H1 (cell line): ENCODE data around the gene ZFP57. TPM values are rescaled to one million over a fixed set of nuclear protein-coding genes. Genes with fewer than 3 reads are reported as not detected.
A peak's percentile ranks its signal among the peaks of the same experiment; 100 is the strongest.

Experiments used
- CTCF ChIA-PET: fragments of 300-600 bp; sonication (Branson Sonifier 250); formaldehyde crosslinking; loops from one replicate; lab custom pipeline; 2021; ENCODE audit not compliant: partially characterized antibody; lab: Charles Lee
- POLR2A ChIA-PET: fragments of 300-600 bp; sonication (Branson Sonifier 250); formaldehyde crosslinking; loops from one replicate; lab custom pipeline; 2021; ENCODE audit warnings: inconsistent platforms; ENCODE audit not compliant: partially characterized antibody; lab: Charles Lee
- DNase-seq, 2 experiments: peaks; one replicate each; pipeline versions ENCODE4 v3.0.0 to v3.0.0-alpha.2; 2010 to 2022; ENCODE audit warnings: low spot score in 2 of 2, low read depth in 1 of 2, mixed read lengths in 1 of 2
- FAIRE-seq: peaks from 2 replicates; lab custom pipeline; 2011; peaks lifted over from hg19 to GRCh38; lab: Jason Lieb, UNC
- H2AFZ ChIP-seq: 2 replicates; pipeline ENCODE4 v1.8.1; 2012; ENCODE audit warnings: low read length, inconsistent platforms
- H2AK5ac ChIP-seq: 2 replicates; pipeline ENCODE4 v1.6.1; 2013; ENCODE audit warnings: low read depth, low read length
- H2BK120ac ChIP-seq: replicated peaks from 2 replicates; pipeline ENCODE3; 2013; ENCODE audit warnings: low read depth, low read length, inconsistent platforms
- H2BK12ac ChIP-seq: 2 replicates; pipeline ENCODE4 v1.6.1; 2013; ENCODE audit warnings: low read depth, low read length
- H2BK15ac ChIP-seq: 2 replicates; pipeline ENCODE4 v1.6.1; 2013; ENCODE audit warnings: low read length
- H2BK20ac ChIP-seq: 2 replicates; pipeline ENCODE4 v1.6.1; 2013; ENCODE audit warnings: low read length
- H2BK5ac ChIP-seq: 2 replicates; pipeline ENCODE4 v1.6.1; 2013; ENCODE audit warnings: low read depth, low read length
- H3K14ac ChIP-seq: 2 replicates; pipeline ENCODE4 v1.6.1; 2013; ENCODE audit warnings: inconsistent platforms; ENCODE audit not compliant: insufficient read length
- H3K18ac ChIP-seq: 2 replicates; pipeline ENCODE4 v1.6.1; 2013; ENCODE audit warnings: low read length; ENCODE audit errors: extremely low read depth
- H3K23ac ChIP-seq: 2 replicates; pipeline ENCODE4 v1.6.1; 2013; ENCODE audit warnings: inconsistent platforms; ENCODE audit not compliant: insufficient read length
- H3K23me2 ChIP-seq: 2 replicates; pipeline ENCODE4 v1.6.1; 2013; ENCODE audit warnings: low read depth, low read length
- H3K27ac ChIP-seq: 2 replicates; pipeline ENCODE4 v1.6.1; 2011; ENCODE audit warnings: low read depth, low read length, inconsistent platforms
- H3K27me3 ChIP-seq, 4 experiments: replicated peaks in 1 of 4; 1 replicate in 1 of 4; 2 replicates in 3 of 4; pipeline versions ENCODE4 v1.6.1 to v1.8.1; 2011 to 2013; ENCODE audit warnings: low read length in 3 of 4, mild to moderate bottlenecking in 3 of 4, inconsistent platforms in 2 of 4, mixed read lengths in 2 of 4, moderate library complexity in 1 of 4; ENCODE audit not compliant: control insufficient read depth in 3 of 4, insufficient read depth in 3 of 4; ENCODE audit errors: extremely low read depth in 1 of 4
- H3K36me3 ChIP-seq, 4 experiments: 2 replicates each; pipeline versions ENCODE4 v1.6.1 to v1.8.1; 2011 to 2013; ENCODE audit warnings: mild to moderate bottlenecking in 4 of 4, low read length in 3 of 4, moderate library complexity in 2 of 4, control low read depth in 1 of 4, inconsistent platforms in 1 of 4; ENCODE audit not compliant: insufficient read depth in 4 of 4, control insufficient read depth in 2 of 4
- H3K4ac ChIP-seq: replicated peaks from 2 replicates; pipeline ENCODE3; 2013; ENCODE audit warnings: low read length, low read depth, mixed read lengths, inconsistent platforms; ENCODE audit not compliant: insufficient read length
- H3K4me1 ChIP-seq, 4 experiments: replicated peaks in 1 of 4; 1 replicate in 1 of 4; 2 replicates in 3 of 4; pipeline versions ENCODE4 v1.6.1 to v1.8.1; 2011 to 2013; ENCODE audit warnings: low read length in 3 of 4, inconsistent platforms in 2 of 4, mixed read lengths in 1 of 4; ENCODE audit not compliant: insufficient read depth in 4 of 4, control insufficient read depth in 3 of 4
- H3K4me2 ChIP-seq, 2 experiments: 2 replicates each; pipeline versions ENCODE4 v1.6.1 to v1.8.1; 2011 to 2013; ENCODE audit warnings: low read depth in 2 of 2, low read length in 2 of 2, control low read depth in 1 of 2, inconsistent platforms in 1 of 2, mild to moderate bottlenecking in 1 of 2; ENCODE audit not compliant: insufficient read depth in 1 of 2
- H3K4me3 ChIP-seq, 4 experiments: fragments of 200-600, 300-600 bp in 1 of 4; sonication (generic), shearing (Covaris generic), sonication (Bioruptor Twin) in 1 of 4; 2 replicates each; pipeline versions ENCODE4 v1.5.1 to v1.8.1; 2011 to 2016; ENCODE audit warnings: low read length in 4 of 4, low read depth in 3 of 4, control low read depth in 2 of 4, inconsistent platforms in 2 of 4, mild to moderate bottlenecking in 2 of 4, mixed read lengths in 1 of 4, moderate library complexity in 1 of 4; ENCODE audit not compliant: insufficient read depth in 2 of 4; ENCODE audit errors: extremely low read depth in 1 of 4
- H3K56ac ChIP-seq: replicated peaks from 2 replicates; pipeline ENCODE3; 2013; ENCODE audit warnings: low read depth, mild to moderate bottlenecking, mixed read lengths, low read length, inconsistent platforms; ENCODE audit not compliant: insufficient read length
- H3K79me1 ChIP-seq: 2 replicates; pipeline ENCODE4 v1.6.1; 2013; ENCODE audit warnings: low read depth, low read length, control low read depth
- H3K79me2 ChIP-seq, 2 experiments: 2 replicates each; pipeline versions ENCODE4 v1.6.1 to v1.8.1; 2012 to 2013; ENCODE audit warnings: low read length in 2 of 2, mild to moderate bottlenecking in 2 of 2, inconsistent platforms in 1 of 2; ENCODE audit not compliant: insufficient read depth in 2 of 2, control insufficient read depth in 1 of 2
- H3K9ac ChIP-seq, 4 experiments: replicated peaks in 1 of 4; 1 replicate in 1 of 4; 2 replicates in 3 of 4; pipeline versions ENCODE4 v1.6.1 to v1.8.1; 2011 to 2013; ENCODE audit warnings: low read depth in 3 of 4, low read length in 3 of 4, control low read depth in 2 of 4, mild to moderate bottlenecking in 2 of 4, moderate library complexity in 2 of 4, inconsistent platforms in 1 of 4; ENCODE audit errors: extremely low read depth in 1 of 4
- H3K9me3 ChIP-seq, 2 experiments: 2 replicates each; pipeline versions ENCODE4 v1.6.1 to v1.8.1; 2012 to 2013; ENCODE audit warnings: mild to moderate bottlenecking in 2 of 2, moderate library complexity in 2 of 2, control low read depth in 1 of 2, inconsistent platforms in 1 of 2, low read depth in 1 of 2, low read length in 1 of 2, mixed read lengths in 1 of 2; ENCODE audit not compliant: insufficient read depth in 2 of 2
- H4K20me1 ChIP-seq, 2 experiments: replicated peaks in 1 of 2; 2 replicates each; pipeline versions ENCODE3 to v1.8.1; 2011 to 2013; ENCODE audit warnings: inconsistent platforms in 2 of 2, low read length in 2 of 2, mild to moderate bottlenecking in 1 of 2; ENCODE audit not compliant: insufficient read depth in 2 of 2, control insufficient read depth in 1 of 2
- H4K5ac ChIP-seq: 2 replicates; pipeline ENCODE4 v1.6.1; 2013; ENCODE audit warnings: low read length, low read depth, mixed read lengths, inconsistent platforms; ENCODE audit not compliant: insufficient read length
- H4K8ac ChIP-seq: 2 replicates; pipeline ENCODE4 v1.8.0; 2013; ENCODE audit warnings: mild to moderate bottlenecking, moderate library complexity, low read length, inconsistent platforms; ENCODE audit not compliant: insufficient read depth; ENCODE audit errors: extremely low read depth
- H4K91ac ChIP-seq: replicated peaks from 2 replicates; pipeline ENCODE3; 2013; ENCODE audit warnings: low read length, mixed read lengths, inconsistent platforms; ENCODE audit not compliant: insufficient read length
- E2F6 ChIP-seq: IDR thresholded peaks from 2 replicates; pipeline ENCODE4 v1.6.1; 2012; ENCODE audit warnings: inconsistent platforms
- EGR1 ChIP-seq: IDR thresholded peaks from 2 replicates; pipeline ENCODE4 v1.6.1; 2011; ENCODE audit warnings: low read depth, low read length, borderline replicate concordance
- HDAC6 ChIP-seq: IDR thresholded peaks from one replicate; pipeline ENCODE4 v1.7.1; 2012; ENCODE audit warnings: low read depth, mild to moderate bottlenecking, inconsistent platforms, low read length, moderate library complexity
- JUND ChIP-seq: IDR thresholded peaks from 2 replicates; pipeline ENCODE4 v1.6.1; 2011; ENCODE audit warnings: mild to moderate bottlenecking, improper control_type of control experiment, low read length
- KDM4A ChIP-seq: IDR thresholded peaks from one replicate; pipeline ENCODE4 v1.7.1; 2012; ENCODE audit warnings: low read depth, mild to moderate bottlenecking, moderate library complexity, low read length, inconsistent platforms; ENCODE audit not compliant: severe bottlenecking
- NANOG ChIP-seq: IDR thresholded peaks from 2 replicates; pipeline ENCODE4 v1.6.1; 2011; ENCODE audit warnings: low read length, low read depth, mild to moderate bottlenecking, inconsistent platforms; ENCODE audit not compliant: insufficient read depth, poor library complexity, severe bottlenecking
- PHF8 ChIP-seq: fragments of 200-600 bp; sonication (generic); conservative IDR thresholded peaks from 2 replicates; pipeline ENCODE4 v1.7.1; 2012; ENCODE audit warnings: low read depth, mild to moderate bottlenecking, inconsistent platforms, low read length, moderate library complexity
- POLR2A ChIP-seq, 2 experiments: IDR thresholded peaks; 1 replicate in 1 of 2; 2 replicates in 1 of 2; pipeline ENCODE4 v1.6.1; 2011; ENCODE audit warnings: low read depth in 2 of 2, low read length in 2 of 2, mild to moderate bottlenecking in 2 of 2; ENCODE audit errors: control extremely low read depth in 1 of 2
- SAP30 ChIP-seq: fragments of 300-600 bp; sonication (generic); IDR thresholded peaks from 2 replicates; pipeline ENCODE4 v1.7.1; 2012; ENCODE audit warnings: low read length, moderate library complexity, mild to moderate bottlenecking, inconsistent platforms; ENCODE audit not compliant: insufficient read depth, insufficient replicate concordance
- WGBS, 2 experiments: shearing (Covaris generic) in 1 of 2; methylation state at CpG; one replicate each; pipeline versions ENCODE4 v1.1.6 to v1.1.7; 2013 to 2015; ENCODE audit warnings: low lambda C conversion rate in 2 of 2, mixed read lengths in 2 of 2, inconsistent platforms in 1 of 2, low coverage in 1 of 2, missing lambda C conversion rate in 1 of 2; ENCODE audit not compliant: insufficient replicate concordance in 2 of 2, insufficient coverage in 1 of 2, insufficient read length in 1 of 2; ENCODE audit errors: extremely low coverage in 1 of 2, missing lambda C conversion rate in 1 of 2; 5-methylcytosine and 5-hydroxymethylcytosine counted together
- polyA plus RNA-seq, 7 experiments: library from polyadenylated mRNA; depleted of rRNA in 3 of 7; stranded (reverse) in 5 of 7; unstranded in 2 of 7; fragments of >200 nt in 5 of 7; fragments of 200-250 nt in 2 of 7; gene quantifications; 1 replicate in 5 of 7; 2 replicates in 1 of 7; 4 replicates in 1 of 7; pipeline versions ENCODE4 v1.2.1 to v1.2.3, GENCODE V29; 2011 to 2013; ENCODE audit warnings: missing spikeins in 2 of 7, mixed read lengths in 2 of 7
- total RNA-seq: library from RNA; stranded (reverse); fragmentation: NEBNext Ultra II Directional; extraction: Animal tissue kit (Norgen Biotek cat#: 25700); gene quantifications from 2 replicates; pipeline ENCODE4 v1.2.1, GENCODE V29; 2021

ZFP57 gene
- total and polyA plus RNA-seq, 2 of the 8 experiments (the other 6 are each of a cell fraction or from before 2014, with no cell fraction given): 0.85 to 1.2 TPM

GRCh38 chr6:29631860-29632731, 48.9 kb downstream of the ZFP57 start:
- FAIRE-seq: no peak
- Histone ChIP-seq H2BK12ac (no peak overlapping the region; the same call in 1 of the 2 replicates), H3K56ac (no peak overlapping the region), H3K9me3 (no peaks in the 10 kb centered on the region), H3K27ac (no peak overlapping the region), H2BK120ac (no peak overlapping the region), H3K4ac (peak overlapping the region; percentile 55), H3K14ac (no peak overlapping the region), H3K4me3 (peak overlapping the region; percentile 67 to 84 (median 70)), H3K23ac (no peak overlapping the region), H4K5ac (no peak overlapping the region), H3K27me3 (no peaks in the 10 kb centered on the region), H4K8ac (no peak overlapping the region), H3K79me1 (0 out of 2 replicates have a peak, but pooled peaks cover 2% of the 10 kb centered on the region), H3K4me2 (peak overlapping the region; percentile 93), H2BK5ac (peak overlapping the region; percentile 81; the same call in 1 of the 2 replicates), H3K36me3 (no peaks in the 10 kb centered on the region; a peak in 1 of 8 replicates), H2AK5ac (peak overlapping the region; percentile 53; the same call in 1 of the 2 replicates), H2BK20ac (no peak overlapping the region), H3K9ac (peak overlapping the region in 3 of 4 experiments; percentile 14 to 62 (median 26); a peak in 2 of 7 replicates), H2AFZ (no peak overlapping the region), H2BK15ac (peak overlapping the region; percentile 81; the same call in 1 of the 2 replicates), H4K91ac (peak overlapping the region; percentile 49), H3K18ac (peak overlapping the region; percentile 83), H3K23me2 (peaks cover 32% of the 10 kb centered on the region), H4K20me1 (peaks cover 0 to 8% of the 10 kb centered on the region in 2 experiments), H3K4me1 (peaks cover 4 to 23% (median 14%) of the 10 kb centered on the region in 4 experiments), H3K79me2 (peaks cover 3 to 44% of the 10 kb centered on the region in 2 experiments; a peak in 3 of 4 replicates)
- WGBS, 2 experiments: 0% methylated on average over 18 of the region's 53 CpGs; no CpG with 5 or more reads in 1 of the 2 experiments
- ChIA-PET POLR2A (interaction anchor here (0.6 to 2.0 kb wide), 12 partner anchors 8 to 333 kb away, joined by 3 to 19 read pairs (median 6); no protein-coding TSS in a partner anchor), CTCF (interaction anchor here (2.1 to 33.1 kb wide), 3 partner anchors 24 to 65 kb away, joined by 8 to 658 read pairs (median 8); partner anchors contain the start of gene MOG)
- peak in 1 of 2 experiments; percentile 81 for DNase-seq
- TF ChIP-seq HDAC6 (no peak), NANOG (no peak), SAP30 (no peak), JUND (no peak), E2F6 (no peak), PHF8 (no peak), KDM4A (peak; percentile 82), EGR1 (peak; percentile 73; the same call in 1 of the 2 replicates), POLR2A (IDR thresholded peaks at IDR 0.05; ENCODE audit: control extremely low read depth in 1 of 2, low read depth in 2 of 2, low read length in 2 of 2) (peak in 1 of 2 experiments; percentile 41; a peak in 1 of 3 replicates)
